Measurements from ENCODE around the gene TMEM266.

The TMEM266 gene

GRCh38 chr15:76162036-76162398 is 102.2 kb downstream of the TMEM266 start:
- no peak for DNase-seq (ENCODE audit: low spot score)

- DNase-seq (ENCODE audit: low spot score), result no peak
Measured at GRCh38 chr15:76162784-76163456, 103.1 kb downstream of the TMEM266 start.

- DNase-seq (ENCODE audit: low spot score), result no peak
Measured at GRCh38 chr15:76163457-76164295, 103.9 kb downstream of the TMEM266 start.

DNA sequence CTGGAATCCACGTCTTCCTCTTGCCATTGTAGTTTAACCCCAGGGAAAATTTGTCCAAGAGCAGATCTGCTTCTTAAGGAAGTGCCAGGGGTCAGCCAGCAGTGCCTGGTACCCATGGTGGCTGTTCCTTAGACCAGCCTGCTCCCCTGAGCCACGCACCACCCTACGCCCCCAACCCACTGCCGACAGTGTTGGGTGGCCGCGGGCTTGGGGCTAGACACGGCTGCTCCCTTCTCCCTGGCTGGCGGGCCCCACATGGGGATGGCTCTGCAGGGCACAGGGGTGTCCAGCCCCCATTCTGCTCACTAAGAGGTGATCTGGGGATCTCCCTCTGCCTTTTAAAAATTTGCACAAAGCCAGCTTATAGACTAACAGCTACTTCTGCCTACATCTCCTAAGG is 104.8 kb downstream of the TMEM266 start:
- DNase-seq (ENCODE audit: low spot score), result no peak

- DNase-seq (ENCODE audit: low spot score), result no peak
Measured at GRCh38 chr15:76165951-76166350, 106.2 kb downstream of the TMEM266 start.

GRCh38 chr15:76168237-76168984 is 108.6 kb downstream of the TMEM266 start:
- DNase-seq (ENCODE audit: low spot score), result no peak

DNA sequence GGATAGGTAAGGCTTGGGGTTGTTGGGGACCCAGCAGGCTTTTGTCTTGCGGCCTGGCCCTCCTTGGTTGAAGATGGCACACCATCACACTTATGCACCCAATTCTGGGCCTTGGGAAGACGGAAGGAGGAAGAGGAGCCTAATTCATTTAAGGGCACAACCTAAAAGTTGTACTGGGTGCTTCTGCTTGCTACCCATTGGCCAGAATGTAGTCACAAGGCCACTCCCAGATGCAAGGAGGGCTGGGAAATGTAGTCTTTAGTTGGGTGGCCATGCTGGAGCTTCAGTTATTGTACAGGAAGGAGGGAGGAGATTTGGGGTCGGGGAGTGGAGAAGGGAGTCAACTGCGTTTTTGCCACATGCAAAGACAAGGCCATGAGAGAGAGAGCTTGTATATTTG is 109.2 kb downstream of the TMEM266 start:
- no peak for DNase-seq (ENCODE audit: low spot score)

GRCh38 chr15:76169911-76170800 is 110.4 kb downstream of the TMEM266 start:
- DNase-seq (ENCODE audit: low spot score), result no peak

- DNase-seq (ENCODE audit: low spot score), result no peak
Measured at GRCh38 chr15:76172782-76173181, 113.0 kb downstream of the TMEM266 start.

- no peak for DNase-seq (ENCODE audit: low spot score)
Measured at GRCh38 chr15:76173317-76173834, 113.6 kb downstream of the TMEM266 start.

DNA sequence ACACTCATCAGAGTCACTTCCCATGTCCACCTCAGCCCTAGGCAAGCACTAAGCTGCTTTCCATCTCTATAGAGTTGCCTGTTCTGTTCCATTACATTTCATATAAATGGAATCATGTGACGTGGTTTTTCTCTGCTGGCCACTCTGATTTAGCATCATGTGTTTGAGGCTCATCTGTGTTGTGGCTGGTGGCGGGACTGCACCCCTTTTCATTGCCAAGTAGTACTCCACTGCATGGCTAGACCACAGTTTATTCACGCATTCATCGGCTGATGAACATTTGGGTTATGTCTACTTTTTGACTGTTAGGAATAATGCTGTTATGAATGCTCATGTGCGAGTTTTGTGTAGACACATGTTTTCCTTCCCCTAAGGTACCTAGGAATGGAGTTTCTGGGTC is 114.9 kb downstream of the TMEM266 start:
- no peak for DNase-seq (ENCODE audit: low spot score)

DNA sequence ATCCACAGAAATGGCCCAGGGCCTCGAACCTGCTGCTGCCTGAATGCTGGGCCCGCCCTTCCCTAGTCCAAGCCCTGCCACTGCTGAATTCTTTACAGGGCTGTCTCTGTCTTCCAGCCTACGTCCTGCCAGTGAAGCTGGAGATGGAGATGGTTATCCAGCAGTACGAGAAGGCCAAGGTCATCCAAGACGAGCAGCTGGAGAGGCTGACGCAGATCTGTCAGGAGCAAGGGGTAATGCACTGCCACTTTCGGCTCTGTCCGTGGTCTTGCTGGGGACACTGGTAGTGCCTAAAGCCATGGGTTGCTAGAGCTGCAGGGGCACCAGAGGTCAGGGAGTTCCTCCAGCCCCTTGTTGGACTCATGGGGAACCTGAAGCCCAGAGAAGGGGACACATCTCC is 115.7 kb downstream of the TMEM266 start:
- DNase-seq (ENCODE audit: low spot score), result no peak

GRCh38 chr15:76176059-76176458 is 116.3 kb downstream of the TMEM266 start:
- DNase-seq (ENCODE audit: low spot score), result no peak

DNA sequence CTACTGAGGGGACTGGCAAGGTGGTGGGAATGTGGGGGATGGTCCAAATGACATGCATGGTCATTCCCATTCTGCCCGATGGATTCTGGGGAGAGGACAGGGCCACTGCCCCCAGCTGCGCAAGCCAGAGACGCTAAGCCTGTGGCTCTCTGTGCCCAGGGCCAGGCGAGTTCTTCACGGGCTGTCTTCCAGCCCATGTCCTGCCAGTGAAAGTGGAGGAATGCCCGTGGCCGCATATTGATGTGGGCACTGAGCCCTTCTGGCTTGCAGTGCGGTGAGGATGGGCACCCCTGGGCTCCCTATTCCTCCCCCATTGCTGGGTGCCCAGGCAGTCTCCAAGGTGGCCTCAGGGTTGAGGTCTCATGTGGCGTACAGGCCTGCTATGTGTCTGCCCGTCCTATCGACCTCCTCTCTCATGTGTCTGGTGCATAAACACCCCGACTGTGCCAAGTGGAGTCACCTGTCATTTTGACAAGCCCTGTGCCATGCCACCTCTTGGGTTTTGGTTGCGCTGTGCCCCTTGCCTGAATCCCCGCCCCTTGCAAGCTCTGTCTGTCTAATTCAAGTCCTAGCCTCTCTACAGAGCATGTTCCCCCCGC is 116.8 kb downstream of the TMEM266 start:
- no peak for DNase-seq (ENCODE audit: low spot score)

GRCh38 chr15:76177491-76178040 is 117.8 kb downstream of the TMEM266 start:
- no peak for DNase-seq (ENCODE audit: low spot score)

- DNase-seq (ENCODE audit: low spot score), result no peak
Measured at GRCh38 chr15:76178296-76179000, 118.7 kb downstream of the TMEM266 start.

- no peak for DNase-seq (ENCODE audit: low spot score)
Measured at GRCh38 chr15:76179023-76179422, 119.2 kb downstream of the TMEM266 start.

DNA sequence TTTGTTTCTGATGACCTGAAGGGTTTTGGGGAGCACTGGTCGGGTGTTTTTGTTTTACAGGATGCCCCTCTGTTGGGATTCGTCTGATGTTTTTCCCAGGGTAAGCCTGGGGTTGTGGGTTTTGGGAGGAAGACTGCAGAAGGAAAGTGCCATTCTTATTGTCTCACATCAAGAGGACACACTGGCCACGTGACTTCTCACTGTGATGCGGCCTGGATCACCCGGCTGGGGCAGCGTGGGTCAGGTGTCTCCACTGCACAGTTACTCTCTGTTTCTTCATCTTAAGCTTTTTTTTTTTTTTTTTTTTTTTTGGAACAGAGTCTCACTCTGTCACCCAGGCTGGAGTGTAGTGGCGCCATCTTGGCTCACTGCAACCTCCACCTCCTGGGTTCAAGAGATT is 120.5 kb downstream of the TMEM266 start:
- no peak for DNase-seq (ENCODE audit: low spot score)

GRCh38 chr15:76181705-76182107 is 121.9 kb downstream of the TMEM266 start:
- no peak for DNase-seq (ENCODE audit: low spot score)

- no peak for DNase-seq (ENCODE audit: low spot score)
Measured at GRCh38 chr15:76183930-76184649, 124.3 kb downstream of the TMEM266 start.

Measured in hematopoietic multipotent progenitor cell treated with erythropoietin and hydrocortisone succinate and interleukin-3 and kit ligand, for 15 days (in vitro differentiated cells).